Esophagus squamous epithelium (tissue), 5 donors: ENCODE measurements around the gene STK4. TPM values are rescaled to one million over a fixed set of nuclear protein-coding genes. Genes with fewer than 3 reads are reported as not detected.

Source experiments
- DNase-seq: peaks from one replicate; lab custom pipeline; 2025; lab: John Stamatoyannopoulos, UW
- H3K27ac ChIP-seq, 4 donors: fragments of 200-600 bp; sonication (generic); one replicate each; pipeline ENCODE4 v1.5.1; 2016 to 2019; ENCODE audit warnings: mild to moderate bottlenecking in 1 of 4
- H3K27me3 ChIP-seq, 4 donors: fragments of 200-600 bp; sonication (generic); 1 replicate in 3 of 4; 2 replicates in 1 of 4; pipeline versions ENCODE4 v1.5.1 to v1.6.0; 2017 to 2021; ENCODE audit warnings: antibody characterized with exemption in 1 of 4
- H3K36me3 ChIP-seq, 3 donors: fragments of 200-600 bp; sonication (generic); one replicate each; pipeline ENCODE4 v1.5.1; 2016 to 2019
- H3K4me1 ChIP-seq, 3 donors: fragments of 200-600 bp; sonication (generic); one replicate each; pipeline ENCODE4 v1.5.1; 2017 to 2019
- H3K4me3 ChIP-seq, 4 donors: fragments of 200-600 bp; sonication (generic); 1 replicate in 3 of 4; 2 replicates in 1 of 4; pipeline ENCODE4 v1.5.1; 2016 to 2019; ENCODE audit warnings: mild to moderate bottlenecking in 2 of 4, moderate library complexity in 1 of 4
- H3K9me3 ChIP-seq, 3 donors: fragments of 200-600 bp; sonication (generic); one replicate each; pipeline ENCODE4 v1.5.1; 2016 to 2019
- CTCF ChIP-seq, 6 experiments: fragments of 450-650 bp in 4 of 6; fragments of 200-600 bp in 2 of 6; sonication (generic) in 2 of 6; IDR thresholded peaks; one replicate each; pipeline ENCODE4 v1.5.1; 2016 to 2019; ENCODE audit warnings: antibody characterized with exemption in 6 of 6, mild to moderate bottlenecking in 4 of 6, moderate library complexity in 4 of 6
- POLR2A ChIP-seq, 4 donors: fragments of 450-650 bp; IDR thresholded peaks; one replicate each; pipeline ENCODE4 v1.6.1; 2017; ENCODE audit warnings: antibody characterized with exemption in 4 of 4, mild to moderate bottlenecking in 4 of 4, moderate library complexity in 3 of 4
- WGBS, 2 donors: methylation state at CpG; one replicate each; pipeline ENCODE4 v1.1.5; 2018; 5-methylcytosine and 5-hydroxymethylcytosine counted together
- intact Hi-C: fragments of 100-400 bp; cut with DNase I; formaldehyde crosslinking; loops from one replicate; pipeline ENCODE4 v1.15.0; 2022
- total RNA-seq, 4 donors: library from RNA; depleted of rRNA; stranded (reverse); fragments of >200 nt; gene quantifications; one replicate each; pipeline ENCODE4 v1.1.0, GENCODE V29; 2016
- donor health status: DM: yes; HTN: yes; CAD: no.

STK4 gene
- total RNA-seq, 4 donors from 2014 or later: 14.6 to 29.8 (median 17.6) TPM

GRCh38 chr20:45036044-45036755 is 69.9 kb downstream of the STK4 start:
- 83 to 85% methylated on average over 10 of the region's 10 CpGs for WGBS, 2 donors
- TF ChIP-seq POLR2A (IDR thresholded peaks at IDR 0.05) (no peak), CTCF (IDR thresholded peaks at IDR 0.05) (no peak)
- Histone ChIP-seq H3K4me3 (no peak overlapping the region), H3K27me3 (no peaks in the 10 kb centered on the region), H3K36me3 (peaks cover 0 to 4% (median 0%) of the 10 kb centered on the region in 3 donors), H3K4me1 (peaks cover 0 to 9% (median 9%) of the 10 kb centered on the region in 3 donors), H3K9me3 (no peaks in the 10 kb centered on the region), H3K27ac (no peak overlapping the region)
- intact Hi-C loops: no loop called here
- DNase-seq: no peak

GRCh38 chr20:45037050-45037449 is 70.7 kb downstream of the STK4 start:
- H3K27me3 ChIP-seq: no peaks in the 10 kb centered on the region
- DNase-seq: no peak
- WGBS, 2 donors: 64 to 71% methylated on average over 1 of the region's 1 CpG
- no peaks in the 10 kb centered on the region for H3K36me3 ChIP-seq
- intact Hi-C loops: no loop called here
- H3K9me3 ChIP-seq: no peaks in the 10 kb centered on the region
- H3K4me3 ChIP-seq: no peak overlapping the region
- H3K4me1 ChIP-seq: peaks cover 0 to 18% (median 12%) of the 10 kb centered on the region in 3 donors
- no peak for TF ChIP-seq POLR2A (IDR thresholded peaks at IDR 0.05)
- TF ChIP-seq CTCF (IDR thresholded peaks at IDR 0.05): no peak
- H3K27ac ChIP-seq: no peak overlapping the region

- intact Hi-C loops: no loop called here
- H3K27me3 ChIP-seq: no peaks in the 10 kb centered on the region
- no peak for TF ChIP-seq POLR2A (IDR thresholded peaks at IDR 0.05)
- TF ChIP-seq CTCF (IDR thresholded peaks at IDR 0.05): no peak
- WGBS, 2 donors: 90 to 95% methylated on average over 2 of the region's 2 CpGs
- H3K36me3 ChIP-seq: no peaks in the 10 kb centered on the region
- H3K4me3 ChIP-seq: no peak overlapping the region
- H3K9me3 ChIP-seq: no peaks in the 10 kb centered on the region
- H3K27ac ChIP-seq: no peak overlapping the region
- peaks cover 0 to 23% (median 10%) of the 10 kb centered on the region in 3 donors for H3K4me1 ChIP-seq
- DNase-seq: no peak
Measured at GRCh38 chr20:45037635-45038034, 71.3 kb downstream of the STK4 start.

GRCh38 chr20:45038745-45039474 is 72.6 kb downstream of the STK4 start:
- H3K27ac ChIP-seq: no peak overlapping the region
- no peaks in the 10 kb centered on the region for H3K9me3 ChIP-seq
- H3K4me1 ChIP-seq: peaks cover 0 to 23% (median 10%) of the 10 kb centered on the region in 3 donors
- no peak for DNase-seq
- WGBS, 2 donors: 88 to 89% methylated on average over 1 of the region's 1 CpG
- no peaks in the 10 kb centered on the region for H3K27me3 ChIP-seq
- intact Hi-C loops: no loop called here
- H3K36me3 ChIP-seq: no peaks in the 10 kb centered on the region
- H3K4me3 ChIP-seq: no peak overlapping the region
- no peak for TF ChIP-seq POLR2A (IDR thresholded peaks at IDR 0.05)
- TF ChIP-seq CTCF (IDR thresholded peaks at IDR 0.05): no peak

GRCh38 chr20:45039475-45039820 is 73.1 kb downstream of the STK4 start:
- Histone ChIP-seq H3K9me3 (no peaks in the 10 kb centered on the region), H3K4me1 (peaks cover 0 to 23% (median 10%) of the 10 kb centered on the region in 3 donors), H3K27ac (no peak overlapping the region), H3K4me3 (no peak overlapping the region), H3K36me3 (no peaks in the 10 kb centered on the region), H3K27me3 (no peaks in the 10 kb centered on the region)
- 76 to 81% methylated on average over 1 of the region's 1 CpG for WGBS, 2 donors
- intact Hi-C loops: no loop called here
- no peak for DNase-seq
- TF ChIP-seq POLR2A (IDR thresholded peaks at IDR 0.05) (no peak), CTCF (IDR thresholded peaks at IDR 0.05) (no peak)
